ENCODE data around the gene DPYSL3.
A peak's percentile ranks its signal among the peaks of the same experiment; 100 is the strongest.

Gene DPYSL3

GRCh38 chr5:147400881-147401280 is 109.0 kb downstream of the DPYSL3 start:
- Histone ChIP-seq H4K8ac (ENCODE audit: low read length) (no peak overlapping the region), H3K14ac (ENCODE audit: low read length in 2 of 2) (no peak overlapping the region), H2BK120ac (ENCODE audit: low read depth, low read length) (no peak overlapping the region), H2BK12ac (ENCODE audit: low read length in 2 of 2) (no peak overlapping the region), H3K4me3 (ENCODE audit: insufficient read depth in 1 of 2, low read depth in 1 of 2, low read length in 2 of 2) (no peak overlapping the region), H3K4me1 (ENCODE audit: control insufficient read depth, insufficient read depth, low read depth, low read length) (peaks cover 11% of the 10 kb centered on the region), H3K9me3 (ENCODE audit: control insufficient read depth, low read length) (no peaks in the 10 kb centered on the region), H3K79me1 (replicated peaks; ENCODE audit: low read length, poor library complexity, severe bottlenecking) (peaks cover 20% of the 10 kb centered on the region), H2AFZ (ENCODE audit: low read depth, low read length) (no peak overlapping the region), H2BK15ac (ENCODE audit: low read depth, poor library complexity, severe bottlenecking) (no peak overlapping the region), H3K36me3 (ENCODE audit: control insufficient read depth in 1 of 2, insufficient read depth in 2 of 2, low read depth in 1 of 2, low read length in 2 of 2) (peaks cover 27 to 53% of the 10 kb centered on the region in 2 experiments), H2AK5ac (ENCODE audit: low read length, severe bottlenecking) (no peak overlapping the region), H3K27ac (ENCODE audit: low read length, poor library complexity, severe bottlenecking) (no peak overlapping the region), H3K23ac (ENCODE audit: low read length in 2 of 2) (no peak overlapping the region), H4K91ac (ENCODE audit: low read length) (no peak overlapping the region), H2BK5ac (ENCODE audit: low read depth, low read length, poor library complexity, severe bottlenecking) (no peak overlapping the region), H3K4ac (ENCODE audit: low read depth in 1 of 2, low read length in 2 of 2) (no peak overlapping the region), H3K9ac (ENCODE audit: low read length) (no peak overlapping the region), H3K4me2 (ENCODE audit: low read length, poor library complexity, severe bottlenecking) (no peak overlapping the region), H3K18ac (ENCODE audit: low read depth in 1 of 2, low read length in 2 of 2) (peak overlapping the region in 1 of 2 experiments; percentile 38), H3K27me3 (ENCODE audit: control insufficient read depth in 1 of 2, insufficient read depth in 1 of 2, low read length in 2 of 2) (no peaks in the 10 kb centered on the region)
- DNase-seq: no peak

- peaks cover 11% of the 10 kb centered on the region for H3K4me1 ChIP-seq (ENCODE audit: control insufficient read depth, insufficient read depth, low read depth, low read length)
- no peak overlapping the region for H3K27ac ChIP-seq (ENCODE audit: low read length, poor library complexity, severe bottlenecking)
- peak; percentile 20 for DNase-seq
- H3K9me3 ChIP-seq (ENCODE audit: control insufficient read depth, low read length): no peaks in the 10 kb centered on the region
- no peak overlapping the region for H4K91ac ChIP-seq (ENCODE audit: low read length)
- no peak overlapping the region for H3K4me3 ChIP-seq (ENCODE audit: insufficient read depth in 1 of 2, low read depth in 1 of 2, low read length in 2 of 2)
- peak overlapping the region; percentile 32 for H4K8ac ChIP-seq (ENCODE audit: low read length)
- H3K4ac ChIP-seq (ENCODE audit: low read depth in 1 of 2, low read length in 2 of 2): no peak overlapping the region
- no peak overlapping the region for H2BK5ac ChIP-seq (ENCODE audit: low read depth, low read length, poor library complexity, severe bottlenecking)
- H3K9ac ChIP-seq (ENCODE audit: low read length): no peak overlapping the region
- no peak overlapping the region for H3K4me2 ChIP-seq (ENCODE audit: low read length, poor library complexity, severe bottlenecking)
- H2BK15ac ChIP-seq (ENCODE audit: low read depth, poor library complexity, severe bottlenecking): peak overlapping the region; percentile 75
- H2BK12ac ChIP-seq (ENCODE audit: low read length in 2 of 2): no peak overlapping the region
- no peak overlapping the region for H3K23ac ChIP-seq (ENCODE audit: low read length in 2 of 2)
- WGBS: 76% methylated on average over 7 of the region's 7 CpGs
- H3K14ac ChIP-seq (ENCODE audit: low read length in 2 of 2): peak overlapping the region in 1 of 2 experiments; percentile 48
- no peaks in the 10 kb centered on the region for H3K27me3 ChIP-seq (ENCODE audit: control insufficient read depth in 1 of 2, insufficient read depth in 1 of 2, low read length in 2 of 2)
- no peak overlapping the region for H2AFZ ChIP-seq (ENCODE audit: low read depth, low read length)
- H2BK120ac ChIP-seq (ENCODE audit: low read depth, low read length): no peak overlapping the region
- H3K79me1 ChIP-seq (replicated peaks; ENCODE audit: low read length, poor library complexity, severe bottlenecking): peaks cover 21% of the 10 kb centered on the region
- H2AK5ac ChIP-seq (ENCODE audit: low read length, severe bottlenecking): no peak overlapping the region
- peak overlapping the region in 1 of 2 experiments; percentile 38 for H3K18ac ChIP-seq (ENCODE audit: low read depth in 1 of 2, low read length in 2 of 2)
- H3K36me3 ChIP-seq (ENCODE audit: control insufficient read depth in 1 of 2, insufficient read depth in 2 of 2, low read depth in 1 of 2, low read length in 2 of 2): peaks cover 32 to 53% of the 10 kb centered on the region in 2 experiments
These were observed 109.6 kb downstream of the DPYSL3 start for GRCh38 chr5:147400126-147400809.

GRCh38 chr5:147398860-147399259 is 111.0 kb downstream of the DPYSL3 start:
- Histone ChIP-seq H3K18ac (ENCODE audit: low read depth in 1 of 2, low read length in 2 of 2) (no peak overlapping the region), H3K23ac (ENCODE audit: low read length in 2 of 2) (no peak overlapping the region), H3K79me1 (replicated peaks; ENCODE audit: low read length, poor library complexity, severe bottlenecking) (peaks cover 20% of the 10 kb centered on the region), H3K27me3 (ENCODE audit: control insufficient read depth in 1 of 2, insufficient read depth in 1 of 2, low read length in 2 of 2) (no peaks in the 10 kb centered on the region), H2BK120ac (ENCODE audit: low read depth, low read length) (no peak overlapping the region), H3K9ac (ENCODE audit: low read length) (no peak overlapping the region), H3K4me3 (ENCODE audit: insufficient read depth in 1 of 2, low read depth in 1 of 2, low read length in 2 of 2) (no peak overlapping the region), H4K8ac (ENCODE audit: low read length) (no peak overlapping the region), H3K14ac (ENCODE audit: low read length in 2 of 2) (no peak overlapping the region), H2AFZ (ENCODE audit: low read depth, low read length) (no peak overlapping the region), H4K91ac (ENCODE audit: low read length) (no peak overlapping the region), H3K4me2 (ENCODE audit: low read length, poor library complexity, severe bottlenecking) (no peak overlapping the region), H2BK15ac (ENCODE audit: low read depth, poor library complexity, severe bottlenecking) (no peak overlapping the region), H3K4me1 (ENCODE audit: control insufficient read depth, insufficient read depth, low read depth, low read length) (peaks cover 3% of the 10 kb centered on the region), H3K27ac (ENCODE audit: low read length, poor library complexity, severe bottlenecking) (no peak overlapping the region), H3K36me3 (ENCODE audit: control insufficient read depth in 1 of 2, insufficient read depth in 2 of 2, low read depth in 1 of 2, low read length in 2 of 2) (peaks cover 34 to 57% of the 10 kb centered on the region in 2 experiments), H3K4ac (ENCODE audit: low read depth in 1 of 2, low read length in 2 of 2) (no peak overlapping the region), H3K9me3 (ENCODE audit: control insufficient read depth, low read length) (no peaks in the 10 kb centered on the region), H2AK5ac (ENCODE audit: low read length, severe bottlenecking) (no peak overlapping the region), H2BK12ac (ENCODE audit: low read length in 2 of 2) (no peak overlapping the region), H2BK5ac (ENCODE audit: low read depth, low read length, poor library complexity, severe bottlenecking) (no peak overlapping the region)
- no peak for DNase-seq
- 94% methylated on average over 7 of the region's 9 CpGs for WGBS

GRCh38 chr5:147397616-147398015 is 112.3 kb downstream of the DPYSL3 start:
- 97% methylated on average over 11 of the region's 11 CpGs for WGBS
- peaks cover 20% of the 10 kb centered on the region for H3K79me1 ChIP-seq (replicated peaks; ENCODE audit: low read length, poor library complexity, severe bottlenecking)

More at GRCh38 chr5:147397616-147398015, 112.3 kb downstream of the DPYSL3 start:
- Histone ChIP-seq H3K27me3 (ENCODE audit: control insufficient read depth in 1 of 2, insufficient read depth in 1 of 2, low read length in 2 of 2) (no peaks in the 10 kb centered on the region), H2BK15ac (ENCODE audit: low read depth, poor library complexity, severe bottlenecking) (no peak overlapping the region), H3K4ac (ENCODE audit: low read depth in 1 of 2, low read length in 2 of 2) (no peak overlapping the region), H2BK12ac (ENCODE audit: low read length in 2 of 2) (peak overlapping the region in 1 of 2 experiments; percentile 3), H3K14ac (ENCODE audit: low read length in 2 of 2) (no peak overlapping the region), H3K4me1 (ENCODE audit: control insufficient read depth, insufficient read depth, low read depth, low read length) (no peaks in the 10 kb centered on the region), H3K23ac (ENCODE audit: low read length in 2 of 2) (no peak overlapping the region), H3K27ac (ENCODE audit: low read length, poor library complexity, severe bottlenecking) (no peak overlapping the region), H3K36me3 (ENCODE audit: control insufficient read depth in 1 of 2, insufficient read depth in 2 of 2, low read depth in 1 of 2, low read length in 2 of 2) (peaks cover 43 to 66% of the 10 kb centered on the region in 2 experiments), H4K8ac (ENCODE audit: low read length) (peak overlapping the region; percentile 19), H3K18ac (ENCODE audit: low read depth in 1 of 2, low read length in 2 of 2) (no peak overlapping the region), H2BK120ac (ENCODE audit: low read depth, low read length) (no peak overlapping the region), H2BK5ac (ENCODE audit: low read depth, low read length, poor library complexity, severe bottlenecking) (no peak overlapping the region), H3K9me3 (ENCODE audit: control insufficient read depth, low read length) (no peaks in the 10 kb centered on the region), H2AFZ (ENCODE audit: low read depth, low read length) (no peak overlapping the region), H4K91ac (ENCODE audit: low read length) (no peak overlapping the region), H3K4me3 (ENCODE audit: insufficient read depth in 1 of 2, low read depth in 1 of 2, low read length in 2 of 2) (no peak overlapping the region), H3K4me2 (ENCODE audit: low read length, poor library complexity, severe bottlenecking) (no peak overlapping the region), H2AK5ac (ENCODE audit: low read length, severe bottlenecking) (no peak overlapping the region), H3K9ac (ENCODE audit: low read length) (no peak overlapping the region)
- DNase-seq: no peak
